Liver (tissue), 9 donors: Measurements from ENCODE around the gene PPP6R2. TPM values are rescaled to one million over a fixed set of nuclear protein-coding genes. Genes with fewer than 3 reads are reported as not detected.

ENCODE experiments used
- DNase-seq: peaks from one replicate; pipeline ENCODE4 v3.0.0-alpha.2; 2017; ENCODE audit warnings: low spot score
- H3K27ac ChIP-seq, 2 donors: one replicate each; pipeline ENCODE4 v1.7.0; 2013; ENCODE audit warnings: inconsistent platforms in 2 of 2, low read length in 2 of 2, control low read depth in 1 of 2, low read depth in 1 of 2, mild to moderate bottlenecking in 1 of 2
- H3K27me3 ChIP-seq, 4 donors: one replicate each; pipeline versions ENCODE4 v1.6.1 to v1.7.0; 2013; ENCODE audit warnings: low read length in 3 of 4, inconsistent platforms in 1 of 4, mild to moderate bottlenecking in 1 of 4, moderate library complexity in 1 of 4; ENCODE audit not compliant: control insufficient read depth in 4 of 4, insufficient read depth in 4 of 4
- H3K36me3 ChIP-seq, 4 donors: one replicate each; pipeline versions ENCODE4 v1.6.1 to v1.7.0; 2013; ENCODE audit warnings: low read length in 3 of 4, mild to moderate bottlenecking in 3 of 4, low read depth in 1 of 4, moderate library complexity in 1 of 4; ENCODE audit not compliant: control insufficient read depth in 4 of 4, insufficient read depth in 3 of 4
- H3K4me1 ChIP-seq, 4 donors: one replicate each; pipeline versions ENCODE4 v1.6.1 to v1.7.0; 2013; ENCODE audit warnings: low read length in 3 of 4, mild to moderate bottlenecking in 3 of 4, moderate library complexity in 1 of 4; ENCODE audit not compliant: control insufficient read depth in 4 of 4, insufficient read depth in 4 of 4
- H3K4me3 ChIP-seq, 3 donors: one replicate each; pipeline versions ENCODE4 v1.6.1 to v1.7.0; 2013; ENCODE audit warnings: low read length in 3 of 3, control low read depth in 1 of 3, low read depth in 1 of 3, mild to moderate bottlenecking in 1 of 3
- H3K9ac ChIP-seq, 2 donors: one replicate each; pipeline ENCODE4 v1.7.0; 2013; ENCODE audit warnings: low read length in 2 of 2, mild to moderate bottlenecking in 2 of 2, moderate library complexity in 2 of 2, control low read depth in 1 of 2, low read depth in 1 of 2
- H3K9me3 ChIP-seq, 4 donors: one replicate each; pipeline versions ENCODE4 v1.6.1 to v1.7.0; 2013; ENCODE audit warnings: low read length in 3 of 4; ENCODE audit not compliant: control insufficient read depth in 4 of 4
- EGR1 ChIP-seq, 2 donors: IDR thresholded peaks; 2 replicates each; pipeline ENCODE4 v1.6.1; 2016 to 2018; ENCODE audit warnings: antibody characterized with exemption in 2 of 2, low read depth in 2 of 2
- FOXA1 ChIP-seq: IDR thresholded peaks from 2 replicates; pipeline ENCODE4 v1.6.1; 2016; ENCODE audit warnings: antibody characterized with exemption
- FOXA2 ChIP-seq: IDR thresholded peaks from 2 replicates; pipeline ENCODE4 v1.6.1; 2016; ENCODE audit warnings: antibody characterized with exemption
- GABPA ChIP-seq, 2 donors: IDR thresholded peaks in 1 of 2; conservative IDR thresholded peaks in 1 of 2; 2 replicates each; pipeline ENCODE4 v1.6.1; 2016; ENCODE audit warnings: antibody characterized with exemption in 2 of 2, mild to moderate bottlenecking in 1 of 2, moderate library complexity in 1 of 2
- HNF4A ChIP-seq, 2 donors: conservative IDR thresholded peaks; 2 replicates each; pipeline ENCODE4 v1.6.1; 2016; ENCODE audit warnings: antibody characterized with exemption in 2 of 2, mild to moderate bottlenecking in 2 of 2
- HNF4G ChIP-seq: IDR thresholded peaks from 2 replicates; pipeline ENCODE4 v1.6.1; 2016; ENCODE audit warnings: antibody characterized with exemption
- JUND ChIP-seq, 2 donors: IDR thresholded peaks; 2 replicates each; pipeline ENCODE4 v1.6.1; 2016; ENCODE audit warnings: antibody characterized with exemption in 2 of 2
- NR2F2 ChIP-seq: IDR thresholded peaks from 2 replicates; pipeline ENCODE4 v1.6.1; 2016; ENCODE audit warnings: antibody characterized with exemption
- RAD21 ChIP-seq, 2 donors: IDR thresholded peaks; 2 replicates each; pipeline ENCODE4 v1.6.1; 2016; ENCODE audit warnings: antibody characterized with exemption in 2 of 2, mild to moderate bottlenecking in 2 of 2
- RXRA ChIP-seq, 2 donors: IDR thresholded peaks; 2 replicates each; pipeline ENCODE4 v1.6.1; 2017 to 2018; ENCODE audit warnings: antibody characterized with exemption in 2 of 2, mild to moderate bottlenecking in 1 of 2
- TAF1 ChIP-seq: conservative IDR thresholded peaks from 2 replicates; pipeline ENCODE4 v1.6.1; 2016; ENCODE audit warnings: antibody characterized with exemption, mild to moderate bottlenecking
- YY1 ChIP-seq: IDR thresholded peaks from 2 replicates; pipeline ENCODE4 v1.6.1; 2016; ENCODE audit warnings: antibody characterized with exemption, mild to moderate bottlenecking
- WGBS: extraction: QIAGEN DNeasy Blood & Tissue Kit; methylation state at CpG from one replicate; pipeline ENCODE4 v1.1.7; 2013; 5-methylcytosine and 5-hydroxymethylcytosine counted together
- polyA plus RNA-seq, 2 donors: library from polyadenylated mRNA; stranded (reverse) in 1 of 2; unstranded in 1 of 2; fragments of 200-250 nt in 1 of 2; fragments of >200 nt in 1 of 2; fragmentation: Nextera tagmentation in 1 of 2; extraction: Ambion mirVana in 1 of 2; gene quantifications; one replicate each; pipeline versions ENCODE4 v1.2.1 to v1.2.3, GENCODE V29; 2013 to 2015
- total RNA-seq, 2 donors: library from RNA; depleted of rRNA; stranded (reverse); fragments of >200 nt; gene quantifications; one replicate each; pipeline ENCODE4 v1.2.3, GENCODE V29; 2014
- TF ChIP-seq, protein P1 (sequence below): IDR thresholded peaks from 2 replicates; pipeline ENCODE4 v1.6.1; 2016; ENCODE audit warnings: antibody characterized with exemption
- TF ChIP-seq, protein P2 (sequence below): IDR thresholded peaks from 2 replicates; pipeline ENCODE4 v1.6.1; 2016; ENCODE audit warnings: antibody characterized with exemption
- TF ChIP-seq, protein P3 (sequence below): IDR thresholded peaks from 2 replicates; pipeline ENCODE4 v1.6.1; 2016; ENCODE audit warnings: antibody characterized with exemption, mild to moderate bottlenecking
- TF ChIP-seq, protein P4 (sequence below): fragments of 150-350 bp; IDR thresholded peaks from 2 replicates; pipeline ENCODE4 v1.5.1; 2017; ENCODE audit warnings: improper control_type of control experiment, low read depth, low read length; ENCODE audit not compliant: missing input control
- TF ChIP-seq, protein P5 (sequence below): IDR thresholded peaks from 2 replicates; pipeline ENCODE4 v1.6.1; 2016; ENCODE audit warnings: antibody characterized with exemption
- donor health status: healthy.
- donor health status: healthy.
- donor health status: healthy.
- donor health status: healthy.
- donor health status: healthy.

Gene PPP6R2
- total and polyA plus RNA-seq, 4 donors: 28.8 to 117 (median 47.2) TPM

DNA sequence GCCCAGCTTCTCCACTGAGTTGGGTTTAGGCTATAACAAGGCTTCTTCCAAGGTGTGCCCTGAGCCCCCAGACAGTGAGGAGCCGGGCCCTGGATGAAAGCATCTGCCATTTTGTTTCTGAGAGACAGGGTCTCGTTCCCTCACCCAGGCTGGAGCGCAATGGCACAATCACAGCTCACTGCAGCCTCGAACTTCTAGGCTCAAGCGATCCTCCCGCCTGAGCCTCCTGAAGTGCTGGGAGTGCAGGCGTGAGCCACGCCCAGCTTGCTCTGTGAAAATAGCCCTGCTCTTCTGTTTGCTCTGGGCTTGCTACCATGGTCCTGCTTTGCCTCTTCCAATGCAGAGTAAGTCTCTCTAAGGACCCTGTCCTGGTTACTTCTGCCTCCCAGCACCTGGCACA lies 23.0 kb upstream of the PPP6R2 start:
- DNase-seq: no peak
- no peak overlapping the region for H3K27ac ChIP-seq
- no peaks in the 10 kb centered on the region for H3K9me3 ChIP-seq
- H3K9ac ChIP-seq: no peak overlapping the region
- no peaks in the 10 kb centered on the region for H3K4me1 ChIP-seq
- TF ChIP-seq, protein P1, sequence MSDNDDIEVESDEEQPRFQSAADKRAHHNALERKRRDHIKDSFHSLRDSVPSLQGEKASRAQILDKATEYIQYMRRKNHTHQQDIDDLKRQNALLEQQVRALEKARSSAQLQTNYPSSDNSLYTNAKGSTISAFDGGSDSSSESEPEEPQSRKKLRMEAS: no peak
- TF ChIP-seq GABPA (IDR thresholded peaks at IDR 0.05 in 1 of 2, conservative IDR thresholded peaks at IDR 0.05 in 1 of 2) (no peak), RXRA (IDR thresholded peaks at IDR 0.05) (no peak), RAD21 (IDR thresholded peaks at IDR 0.05) (no peak), NR2F2 (no peak), HNF4A (conservative IDR thresholded peaks at IDR 0.05) (no peak), YY1 (no peak), JUND (IDR thresholded peaks at IDR 0.05) (no peak), EGR1 (IDR thresholded peaks at IDR 0.05; ENCODE audit: low read depth in 2 of 2) (no peak)
- TF ChIP-seq, protein P2, sequence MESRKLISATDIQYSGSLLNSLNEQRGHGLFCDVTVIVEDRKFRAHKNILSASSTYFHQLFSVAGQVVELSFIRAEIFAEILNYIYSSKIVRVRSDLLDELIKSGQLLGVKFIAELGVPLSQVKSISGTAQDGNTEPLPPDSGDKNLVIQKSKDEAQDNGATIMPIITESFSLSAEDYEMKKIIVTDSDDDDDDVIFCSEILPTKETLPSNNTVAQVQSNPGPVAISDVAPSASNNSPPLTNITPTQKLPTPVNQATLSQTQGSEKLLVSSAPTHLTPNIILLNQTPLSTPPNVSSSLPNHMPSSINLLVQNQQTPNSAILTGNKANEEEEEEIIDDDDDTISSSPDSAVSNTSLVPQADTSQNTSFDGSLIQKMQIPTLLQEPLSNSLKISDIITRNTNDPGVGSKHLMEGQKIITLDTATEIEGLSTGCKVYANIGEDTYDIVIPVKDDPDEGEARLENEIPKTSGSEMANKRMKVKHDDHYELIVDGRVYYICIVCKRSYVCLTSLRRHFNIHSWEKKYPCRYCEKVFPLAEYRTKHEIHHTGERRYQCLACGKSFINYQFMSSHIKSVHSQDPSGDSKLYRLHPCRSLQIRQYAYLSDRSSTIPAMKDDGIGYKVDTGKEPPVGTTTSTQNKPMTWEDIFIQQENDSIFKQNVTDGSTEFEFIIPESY: no peak
- TF ChIP-seq, protein P3, sequence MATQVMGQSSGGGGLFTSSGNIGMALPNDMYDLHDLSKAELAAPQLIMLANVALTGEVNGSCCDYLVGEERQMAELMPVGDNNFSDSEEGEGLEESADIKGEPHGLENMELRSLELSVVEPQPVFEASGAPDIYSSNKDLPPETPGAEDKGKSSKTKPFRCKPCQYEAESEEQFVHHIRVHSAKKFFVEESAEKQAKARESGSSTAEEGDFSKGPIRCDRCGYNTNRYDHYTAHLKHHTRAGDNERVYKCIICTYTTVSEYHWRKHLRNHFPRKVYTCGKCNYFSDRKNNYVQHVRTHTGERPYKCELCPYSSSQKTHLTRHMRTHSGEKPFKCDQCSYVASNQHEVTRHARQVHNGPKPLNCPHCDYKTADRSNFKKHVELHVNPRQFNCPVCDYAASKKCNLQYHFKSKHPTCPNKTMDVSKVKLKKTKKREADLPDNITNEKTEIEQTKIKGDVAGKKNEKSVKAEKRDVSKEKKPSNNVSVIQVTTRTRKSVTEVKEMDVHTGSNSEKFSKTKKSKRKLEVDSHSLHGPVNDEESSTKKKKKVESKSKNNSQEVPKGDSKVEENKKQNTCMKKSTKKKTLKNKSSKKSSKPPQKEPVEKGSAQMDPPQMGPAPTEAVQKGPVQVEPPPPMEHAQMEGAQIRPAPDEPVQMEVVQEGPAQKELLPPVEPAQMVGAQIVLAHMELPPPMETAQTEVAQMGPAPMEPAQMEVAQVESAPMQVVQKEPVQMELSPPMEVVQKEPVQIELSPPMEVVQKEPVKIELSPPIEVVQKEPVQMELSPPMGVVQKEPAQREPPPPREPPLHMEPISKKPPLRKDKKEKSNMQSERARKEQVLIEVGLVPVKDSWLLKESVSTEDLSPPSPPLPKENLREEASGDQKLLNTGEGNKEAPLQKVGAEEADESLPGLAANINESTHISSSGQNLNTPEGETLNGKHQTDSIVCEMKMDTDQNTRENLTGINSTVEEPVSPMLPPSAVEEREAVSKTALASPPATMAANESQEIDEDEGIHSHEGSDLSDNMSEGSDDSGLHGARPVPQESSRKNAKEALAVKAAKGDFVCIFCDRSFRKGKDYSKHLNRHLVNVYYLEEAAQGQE: no peak
- H3K36me3 ChIP-seq: no peaks in the 10 kb centered on the region
- H3K27me3 ChIP-seq: no peaks in the 10 kb centered on the region
- H3K4me3 ChIP-seq: no peak overlapping the region
- 90% methylated on average over 8 of the region's 8 CpGs for WGBS

DNA sequence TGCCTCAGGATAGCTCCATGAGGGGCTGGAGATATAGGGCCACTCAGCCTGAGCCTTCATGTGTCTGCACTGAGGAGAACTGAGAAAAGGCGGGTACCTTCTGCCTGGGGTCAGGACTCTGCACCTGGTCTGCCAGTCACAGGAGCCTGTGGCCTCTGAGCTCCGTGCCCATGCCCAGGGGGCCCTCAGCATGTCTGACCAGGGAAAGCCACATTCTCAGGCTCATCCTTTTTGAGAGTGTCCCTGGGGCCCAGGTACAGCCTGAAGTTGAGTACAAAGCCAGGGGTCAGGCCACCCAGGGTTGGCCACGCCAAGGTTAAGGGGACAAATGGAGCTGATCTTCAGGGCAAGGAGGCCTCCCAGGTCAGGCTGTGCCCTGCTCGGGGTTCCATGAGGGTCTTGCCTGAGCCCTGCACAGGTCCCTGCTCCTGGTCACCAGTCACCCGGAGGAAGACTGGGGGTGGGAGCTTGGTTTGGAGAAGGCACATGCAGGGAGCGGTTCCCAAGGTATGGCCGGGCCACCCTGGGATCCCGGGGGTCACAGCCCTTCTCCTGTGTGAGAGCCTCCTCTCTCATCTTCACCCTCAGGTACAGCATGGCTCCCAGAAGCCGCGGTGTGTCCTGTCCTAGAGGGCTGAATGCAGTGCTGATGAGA lies 22.3 kb upstream of the PPP6R2 start:
- Histone ChIP-seq H3K27ac (no peak overlapping the region), H3K4me3 (no peak overlapping the region), H3K4me1 (no peaks in the 10 kb centered on the region), H3K9ac (no peak overlapping the region), H3K9me3 (no peaks in the 10 kb centered on the region), H3K36me3 (no peaks in the 10 kb centered on the region), H3K27me3 (no peaks in the 10 kb centered on the region)
- 90% methylated on average over 10 of the region's 10 CpGs for WGBS
- no peak for DNase-seq
- TF ChIP-seq, protein P3: no peak
- TF ChIP-seq, protein P4, sequence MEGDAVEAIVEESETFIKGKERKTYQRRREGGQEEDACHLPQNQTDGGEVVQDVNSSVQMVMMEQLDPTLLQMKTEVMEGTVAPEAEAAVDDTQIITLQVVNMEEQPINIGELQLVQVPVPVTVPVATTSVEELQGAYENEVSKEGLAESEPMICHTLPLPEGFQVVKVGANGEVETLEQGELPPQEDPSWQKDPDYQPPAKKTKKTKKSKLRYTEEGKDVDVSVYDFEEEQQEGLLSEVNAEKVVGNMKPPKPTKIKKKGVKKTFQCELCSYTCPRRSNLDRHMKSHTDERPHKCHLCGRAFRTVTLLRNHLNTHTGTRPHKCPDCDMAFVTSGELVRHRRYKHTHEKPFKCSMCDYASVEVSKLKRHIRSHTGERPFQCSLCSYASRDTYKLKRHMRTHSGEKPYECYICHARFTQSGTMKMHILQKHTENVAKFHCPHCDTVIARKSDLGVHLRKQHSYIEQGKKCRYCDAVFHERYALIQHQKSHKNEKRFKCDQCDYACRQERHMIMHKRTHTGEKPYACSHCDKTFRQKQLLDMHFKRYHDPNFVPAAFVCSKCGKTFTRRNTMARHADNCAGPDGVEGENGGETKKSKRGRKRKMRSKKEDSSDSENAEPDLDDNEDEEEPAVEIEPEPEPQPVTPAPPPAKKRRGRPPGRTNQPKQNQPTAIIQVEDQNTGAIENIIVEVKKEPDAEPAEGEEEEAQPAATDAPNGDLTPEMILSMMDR: no peak
- TF ChIP-seq HNF4G (no peak), EGR1 (IDR thresholded peaks at IDR 0.05; ENCODE audit: low read depth in 2 of 2) (no peak), RXRA (IDR thresholded peaks at IDR 0.05) (no peak), NR2F2 (no peak), HNF4A (conservative IDR thresholded peaks at IDR 0.05) (no peak), FOXA2 (no peak), FOXA1 (no peak), GABPA (IDR thresholded peaks at IDR 0.05 in 1 of 2, conservative IDR thresholded peaks at IDR 0.05 in 1 of 2) (no peak), TAF1 (no peak)
- TF ChIP-seq, protein P5, sequence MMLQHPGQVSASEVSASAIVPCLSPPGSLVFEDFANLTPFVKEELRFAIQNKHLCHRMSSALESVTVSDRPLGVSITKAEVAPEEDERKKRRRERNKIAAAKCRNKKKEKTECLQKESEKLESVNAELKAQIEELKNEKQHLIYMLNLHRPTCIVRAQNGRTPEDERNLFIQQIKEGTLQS: no peak
- TF ChIP-seq, protein P2: no peak
- TF ChIP-seq, protein P1: no peak
